HG03025 (cell line): Measurements from ENCODE around the gene SAMD9.
"Not testable (repeated sequence)": the region's sequence is repeated elsewhere in the genome, so short reads cannot be mapped to it uniquely, and the experiment has no call there.

Experiments used
- ATAC-seq: cut with Tn5 transposase; IDR thresholded peaks from one replicate; pipeline ENCODE4 v1.9.1; 2021; ENCODE audit warnings: mild to moderate bottlenecking, moderate library complexity; ENCODE audit not compliant: unreplicated experiment, low FRiP score

The SAMD9 gene

GRCh38 chr7:93120592-93121549, 3.1 kb upstream of the SAMD9 start:
- no peak for ATAC-seq

GRCh38 chr7:93119191-93119905, 1.6 kb upstream of the SAMD9 start:
- no peak for ATAC-seq

GRCh38 chr7:93117327-93117726, 452 bp downstream of the SAMD9 start:
- ATAC-seq, result no peak

- ATAC-seq, result no peak
Observed at GRCh38 chr7:93115796-93116195, 2.0 kb downstream of the SAMD9 start.

- no peak for ATAC-seq
Observed at GRCh38 chr7:93108003-93108402, 9.8 kb downstream of the SAMD9 start.

- ATAC-seq, result no peak
Observed at GRCh38 chr7:93097388-93097787, 20.4 kb downstream of the SAMD9 start.

GRCh38 chr7:93092757-93093370, 24.9 kb downstream of the SAMD9 start:
- peak; percentile 61 for ATAC-seq

GRCh38 chr7:93073357-93073756, 44.4 kb downstream of the SAMD9 start:
- ATAC-seq, result not testable (repeated sequence)

GRCh38 chr7:93062599-93062998, 55.2 kb downstream of the SAMD9 start:
- ATAC-seq, result no peak

GRCh38 chr7:93060865-93061264, 56.9 kb downstream of the SAMD9 start:
- no peak for ATAC-seq

GRCh38 chr7:93060025-93060424, 57.8 kb downstream of the SAMD9 start:
- no peak for ATAC-seq

GRCh38 chr7:93056621-93057020, 61.2 kb downstream of the SAMD9 start:
- ATAC-seq, result not testable (repeated sequence)

- ATAC-seq, result no peak
Observed at GRCh38 chr7:93055543-93056107, 62.2 kb downstream of the SAMD9 start.

GRCh38 chr7:93054975-93055374, 62.8 kb downstream of the SAMD9 start:
- ATAC-seq, result no peak

GRCh38 chr7:93053949-93054943, 63.5 kb downstream of the SAMD9 start:
- no peak for ATAC-seq

GRCh38 chr7:93053209-93053948, 64.4 kb downstream of the SAMD9 start:
- no peak for ATAC-seq

- ATAC-seq, result no peak
Observed at GRCh38 chr7:93051660-93052059, 66.1 kb downstream of the SAMD9 start.
